ENCODE results near the gene AUP1.
A peak's percentile ranks its signal among the peaks of the same experiment; 100 is the strongest.

The AUP1 gene

GRCh38 chr2:74560591-74560990 is 31.1 kb upstream of the AUP1 start:
- Histone ChIP-seq H3K4me3 (ENCODE audit: low read depth in 1 of 2, low read length in 1 of 2) (no peak overlapping the region), H3K27me3 (no peaks in the 10 kb centered on the region), H3K4me1 (ENCODE audit: control insufficient read depth in 1 of 2, insufficient read depth in 1 of 2, low read depth in 1 of 2, low read length in 1 of 2) (peaks cover 63% of the 10 kb centered on the region in 2 experiments), H3K36me3 (peaks cover 18% of the 10 kb centered on the region), H3K9me3 (no peaks in the 10 kb centered on the region), H3K27ac (peak overlapping the region; percentile 85)
- no peak for TF ChIP-seq CTCF (IDR thresholded peaks at IDR 0.05)

GRCh38 chr2:74559912-74560311 is 30.4 kb upstream of the AUP1 start:
- no peak overlapping the region for H3K4me3 ChIP-seq (ENCODE audit: low read depth in 1 of 2, low read length in 1 of 2)
- H3K27me3 ChIP-seq: no peaks in the 10 kb centered on the region
- H3K9me3 ChIP-seq: no peaks in the 10 kb centered on the region
- peaks cover 18% of the 10 kb centered on the region for H3K36me3 ChIP-seq
- H3K4me1 ChIP-seq (ENCODE audit: control insufficient read depth in 1 of 2, insufficient read depth in 1 of 2, low read depth in 1 of 2, low read length in 1 of 2): peaks cover 65 to 68% of the 10 kb centered on the region in 2 experiments
- H3K27ac ChIP-seq: peak overlapping the region; percentile 85
- TF ChIP-seq CTCF (IDR thresholded peaks at IDR 0.05): no peak

- H3K36me3 ChIP-seq: peaks cover 18% of the 10 kb centered on the region
- TF ChIP-seq CTCF (IDR thresholded peaks at IDR 0.05): no peak
- H3K4me3 ChIP-seq (ENCODE audit: low read depth in 1 of 2, low read length in 1 of 2): no peak overlapping the region
- peaks cover 69 to 74% of the 10 kb centered on the region in 2 experiments for H3K4me1 ChIP-seq (ENCODE audit: control insufficient read depth in 1 of 2, insufficient read depth in 1 of 2, low read depth in 1 of 2, low read length in 1 of 2)
- no peaks in the 10 kb centered on the region for H3K27me3 ChIP-seq
- H3K9me3 ChIP-seq: no peaks in the 10 kb centered on the region
- H3K27ac ChIP-seq: peak overlapping the region; percentile 85
These were observed 29.1 kb upstream of the AUP1 start for GRCh38 chr2:74558284-74559230.

- Histone ChIP-seq H3K4me3 (ENCODE audit: low read depth in 1 of 2, low read length in 1 of 2) (peak overlapping the region; percentile 4 to 92), H3K4me1 (ENCODE audit: control insufficient read depth in 1 of 2, insufficient read depth in 1 of 2, low read depth in 1 of 2, low read length in 1 of 2) (peaks cover 67 to 72% of the 10 kb centered on the region in 2 experiments), H3K9me3 (no peaks in the 10 kb centered on the region), H3K27me3 (no peaks in the 10 kb centered on the region), H3K27ac (peak overlapping the region; percentile 85), H3K36me3 (peaks cover 18% of the 10 kb centered on the region)
- no peak for TF ChIP-seq CTCF (IDR thresholded peaks at IDR 0.05)
These were observed 27.4 kb upstream of the AUP1 start for GRCh38 chr2:74556831-74557370.

GRCh38 chr2:74556159-74556558 is 26.7 kb upstream of the AUP1 start:
- peaks cover 18% of the 10 kb centered on the region for H3K36me3 ChIP-seq
- no peaks in the 10 kb centered on the region for H3K9me3 ChIP-seq
- no peak for TF ChIP-seq CTCF (IDR thresholded peaks at IDR 0.05)
- peak overlapping the region; percentile 85 for H3K27ac ChIP-seq
- H3K4me3 ChIP-seq (ENCODE audit: low read depth in 1 of 2, low read length in 1 of 2): peak overlapping the region; percentile 92 to 97
- peaks cover 67 to 70% of the 10 kb centered on the region in 2 experiments for H3K4me1 ChIP-seq (ENCODE audit: control insufficient read depth in 1 of 2, insufficient read depth in 1 of 2, low read depth in 1 of 2, low read length in 1 of 2)
- no peaks in the 10 kb centered on the region for H3K27me3 ChIP-seq
